Endothelial cell of umbilical vein (primary cell): ENCODE results near the gene MSANTD2. TPM values are rescaled to one million over a fixed set of nuclear protein-coding genes. Genes with fewer than 3 reads are reported as not detected.

Experiments
- BruUV-seq: library from RNA; stranded (reverse); fragments of 400-500 nt; replicated peaks from 2 replicates; lab custom pipeline; 2021; lab: Mats Ljungman, UMichigan
- CTCF ChIA-PET: fragments of 300-600, 350-600 bp; sonication (Branson Sonifier 250); formaldehyde crosslinking; loops from one replicate; lab custom pipeline; 2021; ENCODE audit warnings: antibody characterized with exemption, inconsistent platforms; lab: Charles Lee
- POLR2A ChIA-PET: fragments of 300-600, 350-600 bp; sonication (Branson Sonifier 250); formaldehyde crosslinking; loops from one replicate; lab custom pipeline; 2021; ENCODE audit warnings: antibody characterized with exemption, inconsistent platforms; lab: Charles Lee
- DNase-seq: peaks from one replicate; pipeline ENCODE4 v3.0.0-alpha.2; 2011; ENCODE audit warnings: low read depth, low spot score
- FAIRE-seq: peaks from 2 replicates; lab custom pipeline; 2011; peaks lifted over from hg19 to GRCh38; lab: Jason Lieb, UNC
- H2AFZ ChIP-seq: 2 replicates; pipeline ENCODE4 v1.6.0; 2012; ENCODE audit warnings: low read depth, low read length, control low read depth, inconsistent platforms
- H3K27ac ChIP-seq: 2 replicates; pipeline ENCODE4 v1.5.1; 2011; ENCODE audit warnings: low read depth, mild to moderate bottlenecking, control low read depth, low read length, moderate library complexity; ENCODE audit not compliant: insufficient read depth
- H3K27me3 ChIP-seq, 2 experiments: 2 replicates each; pipeline versions ENCODE4 v1.6.0 to v1.6.1; 2011; ENCODE audit warnings: low read length in 2 of 2, mixed read lengths in 1 of 2; ENCODE audit not compliant: control insufficient read depth in 2 of 2, insufficient read depth in 2 of 2
- H3K36me3 ChIP-seq, 2 experiments: 2 replicates in 1 of 2; 3 replicates in 1 of 2; pipeline ENCODE4 v1.5.1; 2011; ENCODE audit warnings: low read length in 2 of 2, mild to moderate bottlenecking in 1 of 2, moderate library complexity in 1 of 2; ENCODE audit not compliant: control insufficient read depth in 2 of 2, insufficient read depth in 2 of 2; ENCODE audit errors: extremely low read depth in 1 of 2
- H3K4me1 ChIP-seq: 3 replicates; pipeline ENCODE4 v1.5.1; 2011; ENCODE audit warnings: mild to moderate bottlenecking, low read length; ENCODE audit not compliant: control insufficient read depth, insufficient read depth; ENCODE audit errors: extremely low read depth
- H3K4me2 ChIP-seq: 2 replicates; pipeline ENCODE4 v1.6.1; 2011; ENCODE audit warnings: low read length, control low read depth, mixed read lengths; ENCODE audit not compliant: insufficient read depth
- H3K4me3 ChIP-seq, 3 experiments: fragments of 200-600 bp in 1 of 3; sonication (generic), shearing (Covaris generic) in 1 of 3; replicated peaks in 1 of 3; 2 replicates each; pipeline ENCODE4 v1.5.1; 2011 to 2016; ENCODE audit warnings: control low read depth in 3 of 3, low read length in 3 of 3, mild to moderate bottlenecking in 2 of 3, inconsistent platforms in 1 of 3, low read depth in 1 of 3, moderate library complexity in 1 of 3; ENCODE audit not compliant: insufficient read depth in 1 of 3
- H3K79me2 ChIP-seq: 2 replicates; pipeline ENCODE4 v1.6.0; 2012; ENCODE audit warnings: low read length, inconsistent platforms; ENCODE audit not compliant: control insufficient read depth, insufficient read depth
- H3K9ac ChIP-seq: replicated peaks from 2 replicates; pipeline ENCODE3; 2011; ENCODE audit warnings: low read length, control low read depth; ENCODE audit not compliant: insufficient read depth; ENCODE audit errors: extremely low read depth
- H3K9me1 ChIP-seq: replicated peaks from 3 replicates; pipeline ENCODE4 v1.6.0; 2011; ENCODE audit warnings: mild to moderate bottlenecking, low read length; ENCODE audit not compliant: control insufficient read depth, insufficient read depth; ENCODE audit errors: extremely low read depth
- H3K9me3 ChIP-seq: replicated peaks from 2 replicates; pipeline ENCODE4 v1.5.1; 2012; ENCODE audit warnings: low read length, inconsistent platforms; ENCODE audit not compliant: control insufficient read depth, insufficient read depth
- H4K20me1 ChIP-seq: replicated peaks from 2 replicates; pipeline ENCODE3; 2011; ENCODE audit warnings: mild to moderate bottlenecking, low read length; ENCODE audit not compliant: control insufficient read depth, insufficient read depth; ENCODE audit errors: extremely low read depth
- EZH2 ChIP-seq: IDR thresholded peaks from 2 replicates; pipeline ENCODE4 v1.6.1; 2012; ENCODE audit warnings: borderline replicate concordance, low read depth, mild to moderate bottlenecking, moderate library complexity, low read length, inconsistent platforms; ENCODE audit not compliant: severe bottlenecking
- FOS ChIP-seq: IDR thresholded peaks from 2 replicates; pipeline ENCODE4 v1.6.1; 2011; ENCODE audit warnings: mild to moderate bottlenecking, low read length, moderate library complexity, borderline replicate concordance; ENCODE audit not compliant: insufficient read depth
- GATA2 ChIP-seq: IDR thresholded peaks from 2 replicates; pipeline ENCODE4 v1.7.0; 2011; ENCODE audit warnings: low read depth, mild to moderate bottlenecking, moderate library complexity, mixed read lengths, low read length; ENCODE audit not compliant: insufficient read length, insufficient read depth
- JUN ChIP-seq: IDR thresholded peaks from 2 replicates; pipeline ENCODE4 v1.6.1; 2011; ENCODE audit warnings: borderline replicate concordance, low read depth; ENCODE audit not compliant: insufficient read length, insufficient read depth
- MYC ChIP-seq: IDR thresholded peaks from one replicate; pipeline ENCODE4 v1.6.1; 2011; ENCODE audit warnings: mild to moderate bottlenecking, low read depth, low read length
- POLR2A ChIP-seq: IDR thresholded peaks from 2 replicates; pipeline ENCODE4 v1.6.1; 2012; ENCODE audit warnings: low read depth, mild to moderate bottlenecking, control low read depth, low read length
- POLR2AphosphoS5 ChIP-seq: IDR thresholded peaks from 2 replicates; pipeline ENCODE4 v1.6.1; 2012; ENCODE audit warnings: low read depth, mild to moderate bottlenecking, control low read depth, low read length, moderate library complexity; ENCODE audit not compliant: insufficient read depth
- dilution Hi-C: fragments of 300-500 bp; cut with MboI; formaldehyde crosslinking; loops from one replicate; pipeline ENCODE4 v1.15.0; 2019; ENCODE audit warnings: low sequenced_read_pairs; ENCODE audit not compliant: extremely low pct_ligation_motif_present
- intact Hi-C: fragments of 100-400 bp; cut with micrococcal nuclease; formaldehyde crosslinking; loops from one replicate; pipeline ENCODE4 v1.10.0; 2022
- polyA plus RNA-seq, 4 experiments: library from polyadenylated mRNA; depleted of rRNA in 3 of 4; stranded (reverse) in 3 of 4; unstranded in 1 of 4; fragments of >200 nt; gene quantifications; 2 replicates each; pipeline versions ENCODE4 v1.2.1 to v1.2.3, GENCODE V29; 2011 to 2012; ENCODE audit warnings: missing spikeins in 1 of 4
- total RNA-seq: library from RNA; stranded (reverse); gene quantifications from 2 replicates; pipeline ENCODE4 v1.2.3, GENCODE V29; 2021
- TF ChIP-seq, protein P1 (sequence below), 2 donors: IDR thresholded peaks; 1 replicate in 1 of 2; 2 replicates in 1 of 2; pipeline ENCODE4 v1.5.1; 2011; ENCODE audit warnings: low read length in 2 of 2, mild to moderate bottlenecking in 2 of 2, moderate library complexity in 2 of 2, control low read depth in 1 of 2, inconsistent platforms in 1 of 2, low read depth in 1 of 2; ENCODE audit not compliant: insufficient read depth in 1 of 2; ENCODE audit errors: extremely low read depth in 1 of 2
- TF ChIP-seq, protein P2 (sequence below): IDR thresholded peaks from 2 replicates; pipeline ENCODE4 v1.6.1; 2011; ENCODE audit not compliant: insufficient read depth, insufficient read length

The MSANTD2 gene
- total and polyA plus RNA-seq, 2 donors (not counting 3 experiments of a cell fraction or from before 2014, with no cell fraction given), result 5.5 to 23.2 TPM

DNA sequence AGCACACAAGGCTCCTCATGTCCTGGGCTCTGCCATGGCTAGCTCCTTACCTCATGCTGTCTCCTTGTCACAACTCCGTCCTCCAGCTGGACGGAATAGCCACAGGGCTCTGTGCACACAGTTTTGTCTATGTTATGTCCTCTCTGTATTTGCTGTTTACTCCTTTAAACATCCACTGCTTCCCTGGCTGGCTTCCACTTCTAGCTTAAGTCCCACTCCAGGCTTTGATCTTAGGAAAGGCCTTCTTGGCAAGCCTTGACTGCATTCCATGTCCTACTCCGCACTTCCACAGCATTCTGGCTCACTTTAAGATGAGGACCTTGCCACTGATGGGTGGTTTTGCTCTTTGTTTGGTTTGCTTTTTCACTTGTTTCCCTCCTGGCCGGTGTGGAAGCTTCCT, 42.1 kb upstream of the MSANTD2 start:
- no peaks in the 10 kb centered on the region for H4K20me1 ChIP-seq
- ChIA-PET POLR2A (no interaction called here), CTCF (interaction anchor here (1.6 to 5.1 kb wide), 3 partner anchors 24 to 173 kb away, joined by 4 to 26 read pairs (median 8); no protein-coding TSS in a partner anchor)
- H3K4me3 ChIP-seq, result no peak overlapping the region
- no peaks in the 10 kb centered on the region for H3K9me3 ChIP-seq
- H3K9me1 ChIP-seq, result no peaks in the 10 kb centered on the region
- FAIRE-seq (no peak), DNase-seq (no peak)
- intact Hi-C loops, result no loop called here
- no peak overlapping the region for H3K9ac ChIP-seq
- no peaks in the 10 kb centered on the region for H3K79me2 ChIP-seq
- no peak overlapping the region for H2AFZ ChIP-seq
- dilution Hi-C loops, result no loop called here
- H3K27ac ChIP-seq, result no peak overlapping the region
- BruUV-seq, result no TSS peak
- H3K4me1 ChIP-seq, result peaks cover 1% of the 10 kb centered on the region
- H3K4me2 ChIP-seq, result no peak overlapping the region
- no peaks in the 10 kb centered on the region for H3K36me3 ChIP-seq
- TF ChIP-seq GATA2 (no peak), POLR2AphosphoS5 (no peak), MYC (no peak), EZH2 (no peak)
- peaks cover 79 to 95% of the 10 kb centered on the region in 2 experiments for H3K27me3 ChIP-seq

DNA sequence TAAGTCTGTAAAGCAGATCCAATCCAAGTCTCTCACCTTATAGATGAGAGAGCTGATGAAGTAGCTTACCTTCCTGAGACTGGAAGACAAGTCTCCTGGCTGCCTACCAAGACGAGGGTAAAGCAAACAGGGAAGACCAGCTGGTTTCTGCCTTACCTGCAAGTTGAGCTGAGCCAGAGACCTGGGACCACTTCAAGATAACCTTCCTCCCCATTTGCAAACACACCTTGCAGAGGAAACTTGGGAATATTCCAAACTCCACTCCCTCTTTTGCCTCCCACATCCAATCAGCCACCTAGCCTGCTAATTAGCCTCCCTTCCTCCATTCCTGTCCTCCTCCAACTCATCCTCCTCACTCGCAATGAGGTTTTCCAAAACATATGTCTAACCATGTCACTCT, 41.6 kb upstream of the MSANTD2 start:
- ChIA-PET CTCF (interaction anchor here (1.6 to 5.1 kb wide), 3 partner anchors 25 to 173 kb away, joined by 4 to 26 read pairs (median 8); no protein-coding TSS in a partner anchor), POLR2A (no interaction called here)
- no peak overlapping the region for H3K27ac ChIP-seq
- dilution Hi-C loops (no loop called here), intact Hi-C loops (loop anchor here (2.0 kb wide), 1 partner anchor 57 kb away; no protein-coding TSS in a partner anchor)
- no peaks in the 10 kb centered on the region for H3K36me3 ChIP-seq
- H3K9ac ChIP-seq, result no peak overlapping the region
- TF ChIP-seq EZH2, result no peak
- TF ChIP-seq, protein P1, sequence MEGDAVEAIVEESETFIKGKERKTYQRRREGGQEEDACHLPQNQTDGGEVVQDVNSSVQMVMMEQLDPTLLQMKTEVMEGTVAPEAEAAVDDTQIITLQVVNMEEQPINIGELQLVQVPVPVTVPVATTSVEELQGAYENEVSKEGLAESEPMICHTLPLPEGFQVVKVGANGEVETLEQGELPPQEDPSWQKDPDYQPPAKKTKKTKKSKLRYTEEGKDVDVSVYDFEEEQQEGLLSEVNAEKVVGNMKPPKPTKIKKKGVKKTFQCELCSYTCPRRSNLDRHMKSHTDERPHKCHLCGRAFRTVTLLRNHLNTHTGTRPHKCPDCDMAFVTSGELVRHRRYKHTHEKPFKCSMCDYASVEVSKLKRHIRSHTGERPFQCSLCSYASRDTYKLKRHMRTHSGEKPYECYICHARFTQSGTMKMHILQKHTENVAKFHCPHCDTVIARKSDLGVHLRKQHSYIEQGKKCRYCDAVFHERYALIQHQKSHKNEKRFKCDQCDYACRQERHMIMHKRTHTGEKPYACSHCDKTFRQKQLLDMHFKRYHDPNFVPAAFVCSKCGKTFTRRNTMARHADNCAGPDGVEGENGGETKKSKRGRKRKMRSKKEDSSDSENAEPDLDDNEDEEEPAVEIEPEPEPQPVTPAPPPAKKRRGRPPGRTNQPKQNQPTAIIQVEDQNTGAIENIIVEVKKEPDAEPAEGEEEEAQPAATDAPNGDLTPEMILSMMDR (IDR thresholded peaks at IDR 0.05; ENCODE audit: extremely low read depth in 1 of 2, insufficient read depth in 1 of 2, low read depth in 1 of 2, low read length in 2 of 2), result no peak
- TF ChIP-seq, protein P2, sequence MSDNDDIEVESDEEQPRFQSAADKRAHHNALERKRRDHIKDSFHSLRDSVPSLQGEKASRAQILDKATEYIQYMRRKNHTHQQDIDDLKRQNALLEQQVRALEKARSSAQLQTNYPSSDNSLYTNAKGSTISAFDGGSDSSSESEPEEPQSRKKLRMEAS, result no peak
- no peak for TF ChIP-seq GATA2
- TF ChIP-seq FOS, result no peak
- TF ChIP-seq JUN, result no peak
- no peak for TF ChIP-seq POLR2A
- TF ChIP-seq MYC, result no peak
- H4K20me1 ChIP-seq, result no peaks in the 10 kb centered on the region
- no peak overlapping the region for H2AFZ ChIP-seq
- DNase-seq (no peak), FAIRE-seq (no peak)
- H3K4me2 ChIP-seq, result no peak overlapping the region
- peaks cover 4% of the 10 kb centered on the region for H3K4me1 ChIP-seq
- no peaks in the 10 kb centered on the region for H3K79me2 ChIP-seq
- no peaks in the 10 kb centered on the region for H3K9me1 ChIP-seq
- no TSS peak for BruUV-seq
- H3K27me3 ChIP-seq, result peaks cover 76 to 91% of the 10 kb centered on the region in 2 experiments
- H3K9me3 ChIP-seq, result no peaks in the 10 kb centered on the region
- H3K4me3 ChIP-seq, result no peak overlapping the region
